K562 (cell line): ENCODE measurements around the gene PALMD. TPM values are rescaled to one million over a fixed set of nuclear protein-coding genes. Genes with fewer than 3 reads are reported as not detected.

Source experiments
- ATAC-seq: fragments of 200-7000 bp; cut with Tn5 transposase; 3 replicates; pipeline ENCODE4 v1.9.1; 2020; ENCODE audit warnings: moderate library complexity
- BruUV-seq: library from RNA; stranded (reverse); fragments of 400-500 nt; replicated peaks from 2 replicates; lab custom pipeline; 2021; lab: Mats Ljungman, UMichigan
- CTCF ChIA-PET: fragments of 300-600 bp; formaldehyde crosslinking; extraction: SDS; loops from one replicate; lab custom pipeline; 2021; ENCODE audit warnings: low intra/inter-chr PET ratio; lab: Yijun Ruan, JAX
- POLR2A ChIA-PET: fragments of 300-600, 350-650 bp; sonication (Branson Sonifier 250); formaldehyde crosslinking; extraction: SDS; loops from one replicate; lab custom pipeline; 2021; ENCODE audit warnings: antibody characterized with exemption, inconsistent platforms; lab: Yijun Ruan, JAX
- DNase-seq, 4 experiments: peaks; one replicate each; pipeline versions ENCODE4 v3.0.0 to v3.0.0-alpha.2; 2011 to 2018; ENCODE audit warnings: low spot score in 3 of 4, mixed read lengths in 3 of 4; ENCODE audit errors: extremely low read depth in 1 of 4
- FAIRE-seq: peaks from 2 replicates; lab custom pipeline; 2011; peaks lifted over from hg19 to GRCh38; lab: Jason Lieb, UNC
- H2AFZ ChIP-seq: 2 replicates; pipeline ENCODE4 v1.6.0; 2011; ENCODE audit warnings: low read depth, low read length, control low read depth, inconsistent platforms
- H3K27ac ChIP-seq: fragments of 200-600 bp; 3 replicates; pipeline ENCODE4 v1.8.0; 2011; ENCODE audit warnings: low read depth, mild to moderate bottlenecking, control low read depth, inconsistent platforms, low read length, moderate library complexity, mixed read lengths; ENCODE audit errors: extremely low read depth
- H3K27me3 ChIP-seq, 2 experiments: fragments of 300-600 bp in 1 of 2; 2 replicates in 1 of 2; 3 replicates in 1 of 2; pipeline versions ENCODE4 v1.6.0 to v1.8.0; 2011; ENCODE audit warnings: inconsistent platforms in 2 of 2, low read length in 2 of 2, mild to moderate bottlenecking in 1 of 2, mixed read lengths in 1 of 2, moderate library complexity in 1 of 2; ENCODE audit not compliant: control insufficient read depth in 2 of 2, insufficient read depth in 2 of 2
- H3K36me3 ChIP-seq: fragments of 300-600 bp; 3 replicates; pipeline ENCODE4 v1.8.0; 2011; ENCODE audit warnings: mild to moderate bottlenecking, low read length, inconsistent platforms; ENCODE audit not compliant: control insufficient read depth, insufficient read depth
- H3K4me1 ChIP-seq, 2 experiments: fragments of 200-600 bp in 1 of 2; replicated peaks in 1 of 2; 2 replicates in 1 of 2; 3 replicates in 1 of 2; pipeline versions ENCODE4 v1.5.1 to v1.8.0; 2011; ENCODE audit warnings: inconsistent platforms in 2 of 2, low read length in 2 of 2, mild to moderate bottlenecking in 1 of 2, mixed read lengths in 1 of 2, moderate library complexity in 1 of 2; ENCODE audit not compliant: control insufficient read depth in 2 of 2, insufficient read depth in 2 of 2
- H3K4me2 ChIP-seq: 2 replicates; pipeline ENCODE4 v1.6.1; 2011; ENCODE audit warnings: low read length, control low read depth, inconsistent platforms, mixed read lengths; ENCODE audit not compliant: insufficient read depth
- H3K4me3 ChIP-seq: fragments of 200-600 bp; sonication (generic), shearing (Covaris generic); 2 replicates; pipeline ENCODE4 v1.5.1; 2016; ENCODE audit warnings: control low read depth, inconsistent platforms
- H3K79me2 ChIP-seq: fragments of 200-600 bp; 3 replicates; pipeline ENCODE4 v1.8.0; 2011; ENCODE audit warnings: low read length, inconsistent platforms; ENCODE audit not compliant: control insufficient read depth, insufficient read depth
- H3K9ac ChIP-seq, 2 experiments: 2 replicates each; pipeline versions ENCODE4 v1.6.0 to v1.6.1; 2011; ENCODE audit warnings: low read depth in 2 of 2, low read length in 2 of 2, control low read depth in 1 of 2, inconsistent platforms in 1 of 2, mild to moderate bottlenecking in 1 of 2, mixed read lengths in 1 of 2; ENCODE audit not compliant: insufficient read depth in 1 of 2
- H3K9me1 ChIP-seq: one replicate; pipeline ENCODE4 v1.6.0; 2011; ENCODE audit warnings: inconsistent platforms, mild to moderate bottlenecking, low read length, moderate library complexity; ENCODE audit not compliant: control insufficient read depth, insufficient read depth
- H3K9me3 ChIP-seq: replicated peaks from 2 replicates; pipeline ENCODE4 v1.5.1; 2011; ENCODE audit warnings: low read depth, low read length, inconsistent platforms; ENCODE audit not compliant: control insufficient read depth, insufficient read depth
- H4K20me1 ChIP-seq: replicated peaks from 2 replicates; pipeline ENCODE4 v1.6.1; 2011; ENCODE audit warnings: low read length, inconsistent platforms, mixed read lengths; ENCODE audit not compliant: control insufficient read depth, insufficient read depth
- ADNP ChIP-seq: fragments of 200-800 bp; sonication (Bioruptor generic); IDR thresholded peaks from 2 replicates; pipeline ENCODE4 v1.6.1; 2016; ENCODE audit warnings: missing genetic modification characterization, missing compliant biosample characterization
- ARID1B ChIP-seq: fragments of 450-650 bp; IDR thresholded peaks from 2 replicates; pipeline ENCODE4 v1.6.1; 2016; ENCODE audit warnings: antibody characterized with exemption, mild to moderate bottlenecking, inconsistent platforms
- CBFA2T3 ChIP-seq: fragments of 450-650 bp; IDR thresholded peaks from 2 replicates; pipeline ENCODE4 v1.6.1; 2017
- DPF2 ChIP-seq: fragments of 450-650 bp; IDR thresholded peaks from 2 replicates; pipeline ENCODE4 v1.6.1; 2016
- GTF2A2 ChIP-seq: IDR thresholded peaks from 2 replicates; pipeline ENCODE4 v1.6.1; 2016; ENCODE audit warnings: mild to moderate bottlenecking, missing genetic modification characterization, missing compliant biosample characterization
- HDAC1 ChIP-seq, 2 experiments: fragments of 450-650 bp; IDR thresholded peaks; 2 replicates each; pipeline ENCODE4 v1.6.1; 2016 to 2017; ENCODE audit warnings: inconsistent platforms in 1 of 2, mild to moderate bottlenecking in 1 of 2, moderate library complexity in 1 of 2
- KDM1A ChIP-seq, 2 experiments: fragments of 450-650 bp; IDR thresholded peaks; 2 replicates each; pipeline ENCODE4 v1.6.1; 2016; ENCODE audit warnings: mild to moderate bottlenecking in 2 of 2
- MEIS2 ChIP-seq: fragments of 450-650 bp; IDR thresholded peaks from 2 replicates; pipeline ENCODE4 v1.6.1; 2014; ENCODE audit warnings: mild to moderate bottlenecking; ENCODE audit not compliant: partially characterized antibody
- NR2C1 ChIP-seq, 2 experiments: fragments of 450-650 bp; IDR thresholded peaks; 2 replicates each; pipeline ENCODE4 v1.6.1; 2017; ENCODE audit warnings: mild to moderate bottlenecking in 2 of 2, antibody characterized with exemption in 1 of 2, inconsistent platforms in 1 of 2, missing compliant biosample characterization in 1 of 2, missing genetic modification characterization in 1 of 2
- NR2C2 ChIP-seq, 2 experiments: fragments of 200-800 bp in 1 of 2; sonication (Bioruptor generic) in 1 of 2; sonication (generic) in 1 of 2; formaldehyde crosslinking in 1 of 2; IDR thresholded peaks; 2 replicates each; pipeline versions ENCODE4 v1.6.1 to v1.8.0; 2016 to 2022; ENCODE audit warnings: mild to moderate bottlenecking in 1 of 2, missing compliant biosample characterization in 1 of 2, missing genetic modification characterization in 1 of 2, missing genetic modification reagents in 1 of 2
- RBM25 ChIP-seq: fragments of 200-400 bp; formaldehyde crosslinking; IDR thresholded peaks from 2 replicates; pipeline ENCODE4 v1.6.1; 2018; ENCODE audit warnings: low read length, low read depth, moderate library complexity; ENCODE audit not compliant: severe bottlenecking
- RCOR1 ChIP-seq, 2 experiments: IDR thresholded peaks; 2 replicates each; pipeline ENCODE4 v1.6.1; 2012; ENCODE audit warnings: low read depth in 2 of 2, low read length in 2 of 2, borderline replicate concordance in 1 of 2, improper control_type of control experiment in 1 of 2
- SMARCA4 ChIP-seq: fragments of 450-650 bp; IDR thresholded peaks from 2 replicates; pipeline ENCODE4 v1.6.1; 2016
- SMARCA5 ChIP-seq: fragments of 450-650 bp; IDR thresholded peaks from 2 replicates; pipeline ENCODE4 v1.6.1; 2016
- SOX6 ChIP-seq: fragments of 450-650 bp; IDR thresholded peaks from 2 replicates; pipeline ENCODE4 v1.6.1; 2014; ENCODE audit warnings: mild to moderate bottlenecking
- TEAD4 ChIP-seq, 2 experiments: sonication (generic) in 1 of 2; formaldehyde crosslinking in 1 of 2; IDR thresholded peaks; 2 replicates each; pipeline versions ENCODE4 v1.6.1 to v1.8.0; 2012 to 2022; ENCODE audit warnings: borderline replicate concordance in 1 of 2, inconsistent platforms in 1 of 2, low read length in 1 of 2, mild to moderate bottlenecking in 1 of 2, missing genetic modification reagents in 1 of 2
- ZNF232 ChIP-seq: sonication (generic); formaldehyde crosslinking; IDR thresholded peaks from 2 replicates; pipeline ENCODE4 v1.8.0; 2022; ENCODE audit warnings: mild to moderate bottlenecking, missing genetic modification reagents
- ZNF586 ChIP-seq: fragments of 450-650 bp; formaldehyde crosslinking; conservative IDR thresholded peaks from 2 replicates; pipeline ENCODE4 v1.4.0; 2020; ENCODE audit warnings: mild to moderate bottlenecking, moderate library complexity
- in situ Hi-C: fragments of 300-500 bp; cut with MboI; formaldehyde crosslinking; loops from 4 replicates; pipeline ENCODE4 v1.15.0; 2018; ENCODE audit warnings: inconsistent platforms, mixed read lengths
- intact Hi-C: fragments of 100-400 bp; cut with micrococcal nuclease; formaldehyde crosslinking; loops from 2 replicates; pipeline ENCODE4 v1.14.2; 2022
- polyA plus RNA-seq, 8 experiments: library from polyadenylated mRNA; depleted of rRNA in 4 of 8; stranded (reverse) in 5 of 8; unstranded in 3 of 8; fragments of >200 nt; fragmentation: Nextera tagmentation in 2 of 8; fragmentation: Illumina TruSeq in 1 of 8; extraction: Ambion mirVana in 2 of 8; extraction: Trizol in 1 of 8; gene quantifications; 2 replicates each; pipeline versions ENCODE4 v1.2.1 to v1.2.3, GENCODE V29; 2011 to 2014; ENCODE audit warnings: inconsistent platforms in 1 of 8, missing spikeins in 1 of 8
- total RNA-seq, 7 experiments: library from RNA; depleted of rRNA in 6 of 7; stranded (reverse); fragments of >200 nt in 6 of 7; fragmentation: Illumina TruSeq in 2 of 7; extraction: Trizol in 2 of 7; gene quantifications; 2 replicates each; pipeline versions ENCODE4 v1.2.1 to v1.2.3, GENCODE V29; 2011 to 2021; ENCODE audit warnings: low replicate concordance in 1 of 7
- TF ChIP-seq, protein P1 (sequence below), 2 experiments: IDR thresholded peaks in 1 of 2; conservative IDR thresholded peaks in 1 of 2; 2 replicates each; pipeline ENCODE4 v1.6.1; 2016; ENCODE audit warnings: low read depth in 2 of 2, mild to moderate bottlenecking in 1 of 2, missing compliant biosample characterization in 1 of 2, missing genetic modification characterization in 1 of 2, moderate library complexity in 1 of 2

PALMD gene
- total and polyA plus RNA-seq, 9 of the 15 experiments (the other 6 are each of a cell fraction or from before 2014, with no cell fraction given), result 2.7 to 13.5 (median 5.4) TPM

DNA sequence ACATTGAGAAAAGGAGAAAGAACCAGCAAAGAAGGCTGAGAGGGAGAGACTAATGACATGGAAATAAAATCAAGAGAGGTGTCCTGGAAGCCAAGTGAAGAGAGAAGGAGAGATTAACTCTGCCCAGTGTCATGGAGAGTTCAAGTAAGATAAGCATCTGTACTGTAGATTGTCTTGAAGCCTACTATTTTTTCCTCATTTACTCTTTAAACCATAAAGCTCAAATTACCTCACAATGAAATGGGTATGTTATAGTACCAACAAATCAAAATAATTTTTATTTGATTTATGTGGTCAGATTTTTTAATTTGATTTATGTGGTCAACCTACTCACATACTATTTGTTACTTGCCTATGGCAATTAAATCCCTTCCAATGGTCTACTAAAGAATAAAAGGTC is 5.2 kb upstream of the PALMD start:
- Histone ChIP-seq H3K4me1 (peaks cover 4 to 35% of the 10 kb centered on the region in 2 experiments), H2AFZ (no peak overlapping the region), H3K36me3 (no peaks in the 10 kb centered on the region), H3K27me3 (no peaks in the 10 kb centered on the region), H3K79me2 (no peaks in the 10 kb centered on the region), H3K9me1 (no peaks in the 10 kb centered on the region), H3K27ac (no peak overlapping the region), H4K20me1 (no peaks in the 10 kb centered on the region), H3K9ac (no peak overlapping the region), H3K4me3 (no peak overlapping the region), H3K9me3 (no peaks in the 10 kb centered on the region), H3K4me2 (no peak overlapping the region; the same call in 1 of the 2 replicates)
- DNase-seq, result peak in 1 of 4 experiments; percentile 34
- POLR2A ChIA-PET, result no interaction called here
- CTCF ChIA-PET, result no interaction called here
- in situ Hi-C loops, result no loop called here
- FAIRE-seq, result no peak
- no TSS peak for BruUV-seq
- intact Hi-C loops, result no loop called here
- ATAC-seq, result peak; percentile 23; the same call in 1 of the 3 replicates
- peak; percentile 68; the same call in 1 of the 2 replicates for TF ChIP-seq SOX6
- 0 out of 2 replicates have a peak, but pooled peaks have one; percentile 6 for TF ChIP-seq TEAD4 (IDR thresholded peaks at IDR 0.05; ENCODE audit: low read length)
- TF ChIP-seq TEAD4 (CRISPR knock-in tag; IDR thresholded peaks at IDR 0.05; ENCODE audit: borderline replicate concordance), result no peak
- 0 out of 2 replicates have a peak, but pooled peaks have one; percentile 36 for TF ChIP-seq SMARCA4
- peak; percentile 94 for TF ChIP-seq ADNP
- 0 out of 4 replicates have a peak, but pooled peaks of 1 of the 2 experiments have one; percentile 21 for TF ChIP-seq HDAC1 (IDR thresholded peaks at IDR 0.05)
- TF ChIP-seq NR2C2 (CRISPR knock-in tag; IDR thresholded peaks at IDR 0.05), result no peak
- TF ChIP-seq NR2C2 (tag; IDR thresholded peaks at IDR 0.05), result peak; percentile 54
- TF ChIP-seq GTF2A2 (tag), result no peak
- peak; percentile 20; the same call in 1 of the 2 replicates for TF ChIP-seq SMARCA5
- 0 out of 2 replicates have a peak, but pooled peaks have one; percentile 6 for TF ChIP-seq CBFA2T3
- TF ChIP-seq KDM1A (IDR thresholded peaks at IDR 0.05), result peak; percentile 85 to 92
- TF ChIP-seq RBM25, result peak; percentile 56
- TF ChIP-seq ZNF586 (CRISPR knock-in tag), result no peak
- peak; percentile 45 for TF ChIP-seq MEIS2
- TF ChIP-seq, protein P1, sequence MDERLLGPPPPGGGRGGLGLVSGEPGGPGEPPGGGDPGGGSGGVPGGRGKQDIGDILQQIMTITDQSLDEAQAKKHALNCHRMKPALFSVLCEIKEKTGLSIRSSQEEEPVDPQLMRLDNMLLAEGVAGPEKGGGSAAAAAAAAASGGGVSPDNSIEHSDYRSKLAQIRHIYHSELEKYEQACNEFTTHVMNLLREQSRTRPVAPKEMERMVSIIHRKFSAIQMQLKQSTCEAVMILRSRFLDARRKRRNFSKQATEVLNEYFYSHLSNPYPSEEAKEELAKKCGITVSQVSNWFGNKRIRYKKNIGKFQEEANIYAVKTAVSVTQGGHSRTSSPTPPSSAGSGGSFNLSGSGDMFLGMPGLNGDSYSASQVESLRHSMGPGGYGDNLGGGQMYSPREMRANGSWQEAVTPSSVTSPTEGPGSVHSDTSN (CRISPR knock-in tag; IDR thresholded peaks at IDR 0.05; ENCODE audit: low read depth), result no peak
- TF ChIP-seq, protein P1 (tag; conservative IDR thresholded peaks at IDR 0.05; ENCODE audit: low read depth), result peak; percentile 43; the same call in 1 of the 2 replicates
- 0 out of 2 replicates have a peak, but pooled peaks have one; percentile 43 for TF ChIP-seq ARID1B
- peak; percentile 54; the same call in 1 of the 2 replicates for TF ChIP-seq DPF2
- TF ChIP-seq ZNF232 (CRISPR knock-in tag), result no peak
- TF ChIP-seq RCOR1 (IDR thresholded peaks at IDR 0.05; ENCODE audit: borderline replicate concordance in 1 of 2, low read depth in 2 of 2, low read length in 2 of 2), result peak in 1 of 2 experiments; percentile 57; a peak in 2 of 4 replicates
- TF ChIP-seq NR2C1 (IDR thresholded peaks at IDR 0.05), result 0 out of 2 replicates have a peak, but pooled peaks have one; percentile 32
- 0 out of 2 replicates have a peak, but pooled peaks have one; percentile 41 for TF ChIP-seq NR2C1 (tag; IDR thresholded peaks at IDR 0.05)
